HG03159 (cell line): ENCODE data around the gene HES7.
A peak's percentile ranks its signal among the peaks of the same experiment; 100 is the strongest.
"Not testable (repeated sequence)": the region's sequence is repeated elsewhere in the genome, so short reads cannot be mapped to it uniquely, and the experiment has no call there.

Experiments
- ATAC-seq: cut with Tn5 transposase; IDR thresholded peaks from one replicate; pipeline ENCODE4 v1.9.1; 2021; ENCODE audit warnings: mild to moderate bottlenecking, moderate library complexity; ENCODE audit not compliant: unreplicated experiment

HES7 gene

GRCh38 chr17:8123695-8124349, at the start of gene HES7:
Gene HES7, minus strand, starts transcription at chr17:8124106. Its CDS starts 22 bp downstream, at chr17:8124084.
- no peak for ATAC-seq

GRCh38 chr17:8173056-8173870, 49.4 kb upstream of the HES7 start:
- peak; percentile 68 for ATAC-seq

DNA sequence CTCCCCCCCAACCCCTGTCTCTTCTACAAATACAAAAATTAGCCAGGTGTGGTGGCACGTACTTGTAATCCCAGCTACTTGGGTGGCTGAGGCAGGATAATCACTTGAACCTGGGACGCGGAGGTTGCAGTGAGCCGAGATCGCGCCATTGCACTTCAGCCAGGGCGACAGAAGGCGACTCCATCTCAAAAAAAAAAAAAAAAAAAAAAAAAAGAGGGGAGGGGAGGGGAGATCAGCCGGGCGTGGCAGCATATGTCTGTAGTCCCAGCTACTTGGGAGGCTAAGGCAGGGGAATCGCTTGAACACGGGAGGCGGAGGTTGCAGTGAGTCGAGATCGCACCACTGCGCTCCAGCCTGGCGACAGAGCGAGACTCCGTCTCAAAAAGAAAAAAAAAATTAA, 46.3 kb upstream of the HES7 start:
- not testable (repeated sequence) for ATAC-seq

DNA sequence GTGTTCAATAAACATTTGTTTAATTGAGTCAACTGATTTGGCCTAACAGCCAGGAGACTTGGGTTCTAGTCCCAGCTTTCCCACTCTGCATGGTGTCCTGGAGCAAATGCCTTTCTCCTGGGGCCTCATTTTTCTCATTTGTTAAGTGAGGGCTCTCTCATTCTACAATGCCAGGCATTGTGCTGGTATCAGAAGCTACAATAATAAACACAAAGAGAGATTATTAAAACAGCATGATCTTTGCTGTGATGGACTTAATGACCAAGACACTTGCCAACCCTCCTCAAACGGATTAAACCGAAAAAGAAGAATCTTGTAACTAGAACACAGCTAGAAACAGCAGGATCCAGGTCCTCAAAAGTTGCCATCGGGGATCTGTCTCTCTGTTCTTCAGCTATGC, 43.6 kb upstream of the HES7 start:
- ATAC-seq: no peak

GRCh38 chr17:8166731-8167130, 42.8 kb upstream of the HES7 start:
- no peak for ATAC-seq

GRCh38 chr17:8164815-8165131, 40.9 kb upstream of the HES7 start:
- ATAC-seq: no peak

GRCh38 chr17:8163978-8164814, 40.3 kb upstream of the HES7 start:
- ATAC-seq: no peak

GRCh38 chr17:8162997-8163977, 39.4 kb upstream of the HES7 start:
- no peak for ATAC-seq

DNA sequence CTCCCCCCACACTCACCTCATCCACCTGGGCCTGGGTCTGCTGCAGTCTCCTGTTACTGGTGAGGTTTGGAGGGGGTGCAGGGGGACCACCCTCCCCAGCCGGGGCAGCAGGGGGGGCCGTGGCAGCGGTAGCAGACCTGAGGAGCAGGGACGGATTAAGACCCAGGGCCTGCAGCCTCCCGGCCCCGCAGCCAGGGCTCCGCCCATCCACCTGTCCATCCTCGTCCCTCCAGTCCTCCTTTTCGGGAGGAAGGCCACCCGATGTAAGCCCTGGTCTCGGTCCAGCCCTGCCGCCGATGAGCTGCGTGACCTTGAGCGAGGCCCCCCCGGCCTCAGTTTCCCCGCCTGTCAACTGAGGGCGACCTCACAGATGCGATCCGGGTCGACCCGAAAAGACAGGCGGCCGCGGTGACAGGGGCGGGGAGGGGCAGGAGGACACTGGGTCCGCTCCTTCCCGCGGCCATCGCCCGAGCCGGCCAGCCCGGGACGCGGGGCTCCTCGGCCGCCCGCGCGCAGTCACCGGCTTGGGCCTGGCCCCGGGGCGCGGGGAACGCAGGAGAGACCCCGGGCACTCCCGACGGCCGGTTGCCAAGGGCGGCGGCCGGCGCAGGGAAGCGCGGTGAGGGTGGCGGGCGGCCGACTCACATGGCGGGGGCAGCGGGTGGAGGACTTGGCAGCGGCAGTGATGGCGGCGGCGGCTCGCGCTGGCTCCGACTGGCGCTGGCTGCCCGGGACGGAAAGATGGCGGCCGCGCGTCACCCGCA, 38.5 kb upstream of the HES7 start, which contains the start of gene VAMP2:
Gene VAMP2 (minus strand): TSS at position 716 of the 764 bp plus-strand sequence. CDS start 69 bp downstream, at position 647.
- ATAC-seq: no peak

GRCh38 chr17:8161289-8162232, 37.7 kb upstream of the HES7 start:
- no peak for ATAC-seq

- ATAC-seq: no peak
Observed at GRCh38 chr17:8160741-8161221, 36.9 kb upstream of the HES7 start.

DNA sequence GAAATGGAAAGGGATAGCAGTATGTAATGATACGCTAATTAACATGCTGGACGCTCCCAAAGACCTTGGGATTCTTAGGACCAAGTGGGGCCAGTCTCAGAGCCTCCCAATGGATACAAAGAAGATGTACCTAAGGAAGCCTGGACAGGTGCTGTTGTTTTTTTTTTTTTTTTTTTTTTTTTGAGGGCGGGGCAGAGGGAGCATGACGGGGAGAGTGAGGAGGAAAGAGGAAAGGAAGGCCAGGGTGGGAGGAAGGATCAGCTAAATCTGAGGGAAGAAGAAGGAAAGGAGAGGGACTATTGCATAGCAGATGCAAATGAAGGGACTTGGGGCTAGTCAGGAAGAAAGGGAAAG, 36.3 kb upstream of the HES7 start:
- no peak for ATAC-seq

- ATAC-seq: no peak
Observed at GRCh38 chr17:8159459-8160223, 35.7 kb upstream of the HES7 start.

DNA sequence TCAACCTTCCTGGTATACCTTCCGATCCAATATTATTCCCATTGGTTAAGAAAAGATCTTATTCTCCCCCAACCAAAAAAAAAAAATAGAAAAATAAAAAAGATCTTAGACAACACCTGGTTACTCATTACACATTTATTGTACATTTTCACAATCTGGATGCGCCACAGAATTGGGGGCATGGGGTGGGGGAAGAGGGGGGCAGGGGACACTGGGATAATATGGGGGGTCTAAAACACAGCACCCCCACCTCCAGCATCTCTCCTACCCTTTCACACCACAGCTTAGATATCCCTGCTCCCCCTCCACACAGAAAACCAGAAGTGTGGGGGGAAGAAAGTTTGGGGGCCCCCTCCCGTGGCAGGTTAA, 35.1 kb upstream of the HES7 start:
- no peak for ATAC-seq

- no peak for ATAC-seq
Observed at GRCh38 chr17:8158267-8159031, 34.5 kb upstream of the HES7 start.

DNA sequence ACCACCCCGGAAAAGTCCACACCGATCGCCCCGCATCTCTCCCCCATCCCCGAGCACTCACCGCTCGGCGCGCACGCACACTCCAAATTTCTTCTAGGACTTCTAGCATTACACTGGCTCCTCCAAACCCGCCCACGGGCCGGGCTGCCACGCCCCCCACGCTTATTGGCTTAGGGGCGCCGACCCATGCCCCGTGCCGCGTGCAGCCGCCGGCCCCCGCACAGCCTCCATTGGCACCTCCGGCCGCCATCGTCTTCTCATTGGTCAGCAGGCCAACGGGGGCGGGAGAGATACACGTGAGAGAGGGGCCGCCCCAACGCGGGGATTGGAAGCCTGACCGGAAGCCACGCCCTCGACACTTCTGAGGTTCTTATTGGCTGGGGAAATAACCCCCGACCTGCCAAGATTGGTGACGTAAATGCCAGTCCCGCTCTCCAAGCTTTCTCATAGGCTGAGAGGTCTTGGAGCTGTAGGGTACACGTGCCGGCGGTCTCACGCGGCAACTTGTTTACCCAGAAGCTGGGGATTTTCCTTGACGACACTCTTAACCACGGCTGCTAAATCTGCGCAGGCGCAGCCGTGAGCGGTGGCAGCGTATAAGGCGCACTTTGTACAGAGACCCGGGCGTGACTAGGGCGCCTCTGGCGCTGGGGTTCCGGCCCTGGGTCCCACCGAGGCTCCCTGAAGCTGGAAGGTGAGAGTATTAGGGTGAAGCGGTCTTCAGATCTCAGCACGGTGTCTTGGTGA, 32.5 kb upstream of the HES7 start:
- ATAC-seq: peak; percentile 71

DNA sequence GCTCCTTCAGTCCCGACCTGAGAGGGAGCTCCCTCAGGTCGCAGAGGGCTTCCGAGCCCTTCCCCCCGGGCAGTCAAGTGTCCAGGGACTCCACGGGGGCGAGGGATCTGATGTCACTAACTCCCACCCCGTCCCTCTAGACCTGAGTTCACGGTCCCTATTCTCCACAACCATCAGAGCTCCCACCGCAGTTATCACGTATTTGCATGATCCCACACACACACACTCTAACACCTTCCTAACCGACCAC, 32.0 kb upstream of the HES7 start:
- no peak for ATAC-seq
